ENCODE results near the gene FOXO4. TPM values are rescaled to one million over a fixed set of nuclear protein-coding genes. Genes with fewer than 3 reads are reported as not detected.
A peak's percentile ranks its signal among the peaks of the same experiment; 100 is the strongest.

Gene FOXO4
- total RNA-seq, 5 donors from 2014 or later (not counting 1 experiment from before 2014, with no cell fraction given): 30.4 to 45.9 (median 38.1) TPM

- H3K27ac ChIP-seq (ENCODE audit: low read length): peak overlapping the region; percentile 57
- H3K27me3 Mint-ChIP-seq: peaks cover 0 to 4% of the 10 kb centered on the region in 2 donors
- DNase-seq: no peak
- H3K27me3 ChIP-seq (replicated peaks in 1 of 2; ENCODE audit: control insufficient read depth in 2 of 2, extremely low read depth in 1 of 2, insufficient read depth in 2 of 2, low read length in 1 of 2): no peaks in the 10 kb centered on the region
- no peaks in the 10 kb centered on the region for H3K9me3 Mint-ChIP-seq
- ChIA-PET POLR2A (interaction anchor here in 1 of 2 donors (1.1 kb wide), 1 partner anchor 15 kb away, joined by 6 read pairs; the partner anchor contains the start of gene IL2RG), CTCF (interaction anchor here (1.3 kb wide), 2 partner anchors 21 to 33 kb away, joined by 5 to 9 read pairs; partner anchors contain the start of gene MED12 (in 1 of the 2))
- WGBS (ENCODE audit: insufficient coverage): 0% methylated on average over 2 of the region's 9 CpGs
- peaks cover 48 to 55% (median 52%) of the 10 kb centered on the region in 3 donors for H3K4me1 Mint-ChIP-seq
- H3K4me3 Mint-ChIP-seq: peak overlapping the region; percentile 91 to 94 (median 92)
- H3K27ac Mint-ChIP-seq: peak overlapping the region; percentile 79 to 89
- peaks cover 6 to 51% of the 10 kb centered on the region in 2 experiments for H3K4me1 ChIP-seq (ENCODE audit: control insufficient read depth in 1 of 2, extremely low read depth in 1 of 2, insufficient read depth in 2 of 2, low read length in 2 of 2)
- no peaks in the 10 kb centered on the region for H3K36me3 ChIP-seq (ENCODE audit: control insufficient read depth in 2 of 2, extremely low read depth in 1 of 2, insufficient read depth in 1 of 2, low read length in 1 of 2)
- peak overlapping the region; percentile 64 to 78 for H3K4me3 ChIP-seq (ENCODE audit: control insufficient read depth in 1 of 2, extremely low read depth in 1 of 2, low read length in 1 of 2)
- no peak for ATAC-seq (replicated peaks in 1 of 4)
- H3K36me3 Mint-ChIP-seq: no peaks in the 10 kb centered on the region
- H3K9me3 ChIP-seq: no peaks in the 10 kb centered on the region
Observed at GRCh38 chrX:71096760-71097032, 1.0 kb downstream of the FOXO4 start.

- CTCF ChIA-PET: interaction anchor here (1.1 to 1.5 kb wide), 3 partner anchors 20 to 32 kb away, joined by 4 to 10 read pairs (median 4); partner anchors contain the start of gene MED12 (in 1 of the 2)
Observed at GRCh38 chrX:71098302-71098701, 2.7 kb downstream of the FOXO4 start.

GRCh38 chrX:71098951-71099506 is 3.4 kb downstream of the FOXO4 start:
- WGBS (ENCODE audit: insufficient coverage): no CpG with 5 or more reads among the region's 5 CpGs
- H3K9me3 Mint-ChIP-seq: no peaks in the 10 kb centered on the region
- no peaks in the 10 kb centered on the region for H3K36me3 ChIP-seq (ENCODE audit: control insufficient read depth in 2 of 2, extremely low read depth in 1 of 2, insufficient read depth in 1 of 2, low read length in 1 of 2)
- H3K4me3 ChIP-seq (ENCODE audit: control insufficient read depth in 1 of 2, extremely low read depth in 1 of 2, low read length in 1 of 2): no peak overlapping the region
- H3K27me3 ChIP-seq (replicated peaks in 1 of 2; ENCODE audit: control insufficient read depth in 2 of 2, extremely low read depth in 1 of 2, insufficient read depth in 2 of 2, low read length in 1 of 2): no peaks in the 10 kb centered on the region
- ChIA-PET POLR2A (interaction anchor here (0.5 to 1.4 kb wide), 7 partner anchors 9 to 35 kb away, joined by 3 to 9 read pairs (median 5); partner anchors contain the start of genes IL2RG (in 2 of the 2) and MED12 (in 1 of the 2)), CTCF (interaction anchor here (0.5 to 4.5 kb wide), 11 partner anchors 9 to 1153 kb away, joined by 3 to 37 read pairs (median 5); partner anchors contain the start of gene MED12 (in 1 of the 2))
- ATAC-seq (replicated peaks in 1 of 4): no peak
- peaks cover 70 to 77% (median 70%) of the 10 kb centered on the region in 3 donors for H3K4me1 Mint-ChIP-seq
- H3K27ac ChIP-seq (ENCODE audit: low read length): no peak overlapping the region
- no peak for DNase-seq
- peak overlapping the region; percentile 60 to 87 for H3K27ac Mint-ChIP-seq
- H3K4me3 Mint-ChIP-seq: no peak overlapping the region
- H3K9me3 ChIP-seq: no peaks in the 10 kb centered on the region
- H3K4me1 ChIP-seq (ENCODE audit: control insufficient read depth in 1 of 2, extremely low read depth in 1 of 2, insufficient read depth in 2 of 2, low read length in 2 of 2): peaks cover 11 to 74% of the 10 kb centered on the region in 2 experiments
- H3K27me3 Mint-ChIP-seq: peaks cover 0 to 4% of the 10 kb centered on the region in 2 donors
- H3K36me3 Mint-ChIP-seq: no peaks in the 10 kb centered on the region

More at GRCh38 chrX:71098302-71098701, 2.7 kb downstream of the FOXO4 start:
- Histone ChIP-seq H3K27me3 (replicated peaks in 1 of 2; ENCODE audit: control insufficient read depth in 2 of 2, extremely low read depth in 1 of 2, insufficient read depth in 2 of 2, low read length in 1 of 2) (no peaks in the 10 kb centered on the region), H3K27ac (ENCODE audit: low read length) (peak overlapping the region; percentile 12), H3K4me3 (ENCODE audit: control insufficient read depth in 1 of 2, extremely low read depth in 1 of 2, low read length in 1 of 2) (no peak overlapping the region), H3K9me3 (no peaks in the 10 kb centered on the region), H3K4me1 (ENCODE audit: control insufficient read depth in 1 of 2, extremely low read depth in 1 of 2, insufficient read depth in 2 of 2, low read length in 2 of 2) (peaks cover 7 to 67% of the 10 kb centered on the region in 2 experiments), H3K36me3 (ENCODE audit: control insufficient read depth in 2 of 2, extremely low read depth in 1 of 2, insufficient read depth in 1 of 2, low read length in 1 of 2) (no peaks in the 10 kb centered on the region)
- Mint-ChIP-seq H3K27me3 (peaks cover 0 to 4% of the 10 kb centered on the region in 2 donors), H3K27ac (peak overlapping the region; percentile 71 to 76), H3K4me3 (peak overlapping the region; percentile 9 to 61 (median 47)), H3K36me3 (no peaks in the 10 kb centered on the region), H3K4me1 (peaks cover 63 to 69% (median 66%) of the 10 kb centered on the region in 3 donors), H3K9me3 (no peaks in the 10 kb centered on the region)
- 17% methylated on average over 1 of the region's 2 CpGs for WGBS (ENCODE audit: insufficient coverage)
- ATAC-seq (replicated peaks in 1 of 4): peak; percentile 21 to 42 (median 30)
- POLR2A ChIA-PET: interaction anchor here in 1 of 2 donors (1.1 to 1.5 kb wide), 2 partner anchors 14 to 20 kb away, joined by 4 to 5 read pairs; partner anchors contain the start of genes IL2RG and MED12
- peak; percentile 63 to 87 (median 73) for DNase-seq

GRCh38 chrX:71099736-71100135 is 4.1 kb downstream of the FOXO4 start:
- no peak overlapping the region for H3K27ac ChIP-seq (ENCODE audit: low read length)
- Mint-ChIP-seq H3K27ac (peak overlapping the region; percentile 60 to 87), H3K27me3 (peaks cover 0 to 4% of the 10 kb centered on the region in 2 donors), H3K9me3 (no peaks in the 10 kb centered on the region), H3K4me3 (no peak overlapping the region), H3K36me3 (no peaks in the 10 kb centered on the region), H3K4me1 (peaks cover 77 to 84% (median 78%) of the 10 kb centered on the region in 3 donors)
- no peaks in the 10 kb centered on the region for H3K27me3 ChIP-seq (replicated peaks in 1 of 2; ENCODE audit: control insufficient read depth in 2 of 2, extremely low read depth in 1 of 2, insufficient read depth in 2 of 2, low read length in 1 of 2)
- no peak for ATAC-seq (replicated peaks in 1 of 4)
- H3K9me3 ChIP-seq: no peaks in the 10 kb centered on the region
- ChIA-PET CTCF (interaction anchor here (0.5 to 4.5 kb wide), 13 partner anchors 9 to 1152 kb away, joined by 3 to 37 read pairs (median 4); partner anchors contain the start of gene MED12 (in 1 of the 2)), POLR2A (interaction anchor here (0.5 to 1.4 kb wide), 7 partner anchors 8 to 35 kb away, joined by 3 to 9 read pairs (median 5); partner anchors contain the start of genes IL2RG (in 2 of the 2) and MED12 (in 1 of the 2))
- WGBS (ENCODE audit: insufficient coverage): 50% methylated on average over 1 of the region's 4 CpGs
- no peaks in the 10 kb centered on the region for H3K36me3 ChIP-seq (ENCODE audit: control insufficient read depth in 2 of 2, extremely low read depth in 1 of 2, insufficient read depth in 1 of 2, low read length in 1 of 2)
- no peak overlapping the region for H3K4me3 ChIP-seq (ENCODE audit: control insufficient read depth in 1 of 2, extremely low read depth in 1 of 2, low read length in 1 of 2)
- DNase-seq: no peak
- peaks cover 14 to 81% of the 10 kb centered on the region in 2 experiments for H3K4me1 ChIP-seq (ENCODE audit: control insufficient read depth in 1 of 2, extremely low read depth in 1 of 2, insufficient read depth in 2 of 2, low read length in 2 of 2)

GRCh38 chrX:71100581-71101505 is 5.2 kb downstream of the FOXO4 start:
- no peaks in the 10 kb centered on the region for H3K36me3 ChIP-seq (ENCODE audit: control insufficient read depth in 2 of 2, extremely low read depth in 1 of 2, insufficient read depth in 1 of 2, low read length in 1 of 2)
- no peaks in the 10 kb centered on the region for H3K27me3 Mint-ChIP-seq
- H3K4me1 ChIP-seq (ENCODE audit: control insufficient read depth in 1 of 2, extremely low read depth in 1 of 2, insufficient read depth in 2 of 2, low read length in 2 of 2): peaks cover 18 to 88% of the 10 kb centered on the region in 2 experiments
- peak overlapping the region; percentile 29 for H3K27ac ChIP-seq (ENCODE audit: low read length)
- peak overlapping the region in 1 of 3 donors; percentile 22 for H3K4me3 Mint-ChIP-seq
- H3K9me3 Mint-ChIP-seq: no peaks in the 10 kb centered on the region
- H3K4me3 ChIP-seq (ENCODE audit: control insufficient read depth in 1 of 2, extremely low read depth in 1 of 2, low read length in 1 of 2): peak overlapping the region in 1 of 2 donors; percentile 15
- no peaks in the 10 kb centered on the region for H3K27me3 ChIP-seq (replicated peaks in 1 of 2; ENCODE audit: control insufficient read depth in 2 of 2, extremely low read depth in 1 of 2, insufficient read depth in 2 of 2, low read length in 1 of 2)
- 85% methylated on average over 11 of the region's 31 CpGs for WGBS (ENCODE audit: insufficient coverage)
- CTCF ChIA-PET: interaction anchor here (0.6 to 4.5 kb wide), 8 partner anchors 10 to 122 kb away, joined by 3 to 37 read pairs (median 5); partner anchors contain the start of genes IL2RG (in 2 of the 2), GJB1 (in 1 of the 2) and MED12 (in 1 of the 2)
- DNase-seq (peak in 13 of 35 experiments; percentile 9 to 47 (median 26)), ATAC-seq (replicated peaks in 1 of 4) (peak in 3 of 4 experiments; percentile 24 to 37 (median 32))
- no peaks in the 10 kb centered on the region for H3K9me3 ChIP-seq
- peak overlapping the region; percentile 67 to 90 for H3K27ac Mint-ChIP-seq
- H3K36me3 Mint-ChIP-seq: peaks cover 4% of the 10 kb centered on the region
- POLR2A ChIA-PET: interaction anchor here (0.6 to 3.3 kb wide), 6 partner anchors 9 to 100 kb away, joined by 3 to 22 read pairs (median 11); partner anchors contain the start of genes IL2RG (in 1 of the 2) and MED12 (in 1 of the 2)
- peaks cover 76 to 84% (median 82%) of the 10 kb centered on the region in 3 donors for H3K4me1 Mint-ChIP-seq
